GM21360 (cell line): ENCODE measurements around the gene CASP3.
"Not testable (repeated sequence)": the region's sequence is repeated elsewhere in the genome, so short reads cannot be mapped to it uniquely, and the experiment has no call there.

Source experiments
- ATAC-seq: cut with Tn5 transposase; IDR thresholded peaks from one replicate; pipeline ENCODE4 v1.9.1; 2021; ENCODE audit warnings: mild to moderate bottlenecking, moderate library complexity; ENCODE audit not compliant: unreplicated experiment

Gene CASP3

DNA sequence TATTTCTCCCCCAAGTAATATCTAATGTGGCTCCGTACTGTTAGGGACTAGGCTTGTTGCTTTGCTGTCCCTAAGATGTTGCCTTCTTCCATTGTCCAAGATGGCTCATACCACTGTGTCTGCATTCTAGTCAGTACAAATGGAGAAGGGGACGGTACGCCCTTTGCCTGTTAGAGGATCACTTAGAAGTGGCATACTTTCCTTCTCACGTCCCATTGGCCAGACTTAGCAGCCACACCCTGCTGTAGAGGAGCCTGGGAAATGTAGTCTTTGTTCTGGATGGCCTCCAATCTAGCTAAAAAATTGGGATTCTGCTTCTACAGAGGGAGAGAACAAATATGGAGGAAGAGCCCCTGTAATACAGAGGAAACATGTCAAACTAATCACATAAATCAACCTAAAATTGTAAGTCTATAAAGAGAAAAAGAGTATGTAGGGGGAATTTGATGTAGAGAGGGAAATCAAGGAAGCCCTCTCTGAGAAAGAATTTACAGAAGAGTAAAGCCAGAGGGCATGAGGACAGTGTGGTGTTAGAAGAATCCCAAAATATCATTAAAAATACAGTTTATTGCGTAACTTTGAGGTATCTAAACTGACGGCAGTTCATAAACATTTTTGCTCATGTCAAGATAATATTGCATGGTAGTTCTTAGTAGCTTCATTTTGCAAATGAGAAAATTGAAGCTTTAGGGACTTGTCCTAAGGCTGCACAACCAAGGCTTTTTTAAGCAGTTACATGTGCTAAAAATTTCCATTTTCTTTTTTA lies 15.4 kb upstream of the CASP3 start:
- no peak for ATAC-seq

GRCh38 chr4:184662236-184662635 lies 13.0 kb upstream of the CASP3 start:
- no peak for ATAC-seq

GRCh38 chr4:184660978-184661377 lies 11.7 kb upstream of the CASP3 start:
- ATAC-seq: no peak

GRCh38 chr4:184657820-184658219 lies 8.6 kb upstream of the CASP3 start:
- not testable (repeated sequence) for ATAC-seq

GRCh38 chr4:184657144-184657543 lies 7.9 kb upstream of the CASP3 start:
- ATAC-seq: no peak

DNA sequence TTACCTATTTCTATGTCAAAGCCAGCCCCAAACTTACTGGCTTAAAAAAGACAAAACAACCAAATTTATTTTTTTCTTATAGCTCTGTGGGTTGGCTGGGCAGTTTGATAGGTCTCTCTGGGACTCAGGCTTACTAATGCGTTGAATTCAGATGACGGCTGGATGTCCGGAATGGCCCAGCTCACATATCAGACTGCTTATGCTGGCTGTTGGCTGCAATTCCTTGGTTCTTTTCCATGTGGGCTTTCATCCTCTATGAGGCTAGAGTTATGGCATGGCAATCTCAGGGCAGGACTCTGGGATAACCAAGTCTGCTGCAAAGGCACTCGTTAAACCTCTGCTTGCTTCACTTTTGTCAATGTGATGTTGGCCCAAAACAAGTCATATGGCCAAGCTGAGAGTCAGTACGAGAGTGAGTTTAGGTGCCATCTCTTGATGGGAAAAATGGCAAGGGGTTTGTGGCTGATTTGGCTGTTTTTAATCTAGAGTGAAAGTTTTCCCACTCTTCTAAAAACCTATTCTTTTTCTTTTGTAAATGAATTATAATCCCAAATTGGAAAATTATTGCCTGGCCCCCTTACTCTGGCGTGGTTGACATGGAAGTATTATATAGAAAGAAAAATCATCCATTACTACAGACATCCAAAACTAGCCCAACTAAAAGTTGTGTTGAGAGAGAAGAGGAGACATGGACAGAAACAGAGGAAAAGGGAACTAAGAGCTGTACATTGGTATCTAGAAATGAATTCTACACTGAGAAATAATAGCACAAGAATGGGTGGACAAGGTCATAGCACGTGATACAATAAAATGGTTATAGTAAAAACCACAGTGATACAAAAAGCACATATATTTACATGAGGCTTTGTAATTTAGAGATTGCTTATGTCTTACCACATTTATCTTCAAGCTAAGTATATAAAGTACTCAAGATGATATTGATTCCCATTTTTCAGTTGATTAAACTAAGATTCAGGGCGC lies 6.9 kb upstream of the CASP3 start:
- ATAC-seq: no peak

- ATAC-seq: no peak
Observed at GRCh38 chr4:184653650-184654049, 4.4 kb upstream of the CASP3 start.

GRCh38 chr4:184652681-184653080 lies 3.4 kb upstream of the CASP3 start:
- ATAC-seq: not testable (repeated sequence)

DNA sequence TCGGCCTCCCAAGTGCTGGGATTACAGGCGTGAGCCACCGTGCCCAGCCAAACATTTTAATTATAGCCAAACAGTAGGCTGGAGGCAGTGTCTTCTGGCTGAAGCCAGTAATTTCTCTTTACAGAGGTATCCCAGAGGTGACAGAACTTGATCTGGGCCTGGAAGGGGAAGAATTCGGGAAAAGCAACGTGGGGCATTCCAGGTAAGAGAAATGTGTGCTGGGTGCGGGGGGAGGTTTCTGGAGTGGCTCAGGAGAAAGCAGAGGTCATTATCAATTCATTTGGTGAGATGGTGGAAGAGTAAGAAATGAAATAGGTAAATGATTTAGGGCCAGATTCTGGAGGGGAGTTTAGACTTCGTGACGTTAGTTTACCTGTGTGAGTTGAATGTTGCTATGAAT lies 2.7 kb upstream of the CASP3 start:
- no peak for ATAC-seq

DNA sequence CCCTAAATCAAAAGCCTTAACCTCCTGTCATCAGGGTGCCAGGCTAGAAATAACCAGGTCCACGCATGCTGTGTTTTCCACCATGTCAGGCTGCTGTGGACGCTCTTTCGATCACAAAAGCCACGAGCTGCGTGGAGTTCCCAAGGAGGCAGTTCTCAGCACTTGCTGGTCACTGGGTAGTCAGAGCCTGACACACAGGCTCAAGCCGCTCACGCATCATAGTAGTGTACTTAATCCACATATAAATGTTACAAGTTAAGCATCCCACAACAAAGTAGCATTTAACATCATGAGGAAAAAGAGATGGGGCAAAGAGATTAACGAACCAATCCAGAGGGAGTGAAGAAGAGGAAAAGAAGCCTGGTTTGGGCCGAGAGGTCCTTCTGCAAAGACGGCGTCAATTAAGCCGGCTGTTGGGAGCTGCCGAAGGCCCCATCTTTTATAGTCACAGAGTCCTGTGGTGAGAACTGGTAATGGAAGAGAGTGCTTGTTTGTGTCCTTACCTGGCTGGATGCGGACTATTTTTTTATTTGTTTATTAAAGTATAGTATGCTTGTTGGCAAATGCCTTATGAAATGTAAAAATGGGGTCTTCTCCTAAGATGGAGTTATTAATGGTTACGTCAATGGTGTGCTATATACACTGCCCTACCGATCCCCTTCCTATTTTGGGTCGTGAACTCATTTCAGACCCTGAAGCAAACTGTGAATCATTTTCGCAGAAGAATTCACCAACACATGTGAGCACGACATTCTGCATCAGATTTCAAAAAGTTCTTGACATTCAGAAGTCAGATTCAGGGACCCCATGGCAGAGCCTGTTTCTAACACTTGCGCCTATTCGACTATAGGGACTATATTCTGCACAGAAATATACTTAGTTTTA lies 966 bp upstream of the CASP3 start:
- ATAC-seq: peak; percentile 2

GRCh38 chr4:184648313-184649025 lies 778 bp downstream of the CASP3 start:
- peak; percentile 11 for ATAC-seq

GRCh38 chr4:184648054-184648312 lies 1.3 kb downstream of the CASP3 start:
- no peak for ATAC-seq

GRCh38 chr4:184647266-184648053 lies 1.8 kb downstream of the CASP3 start:
- ATAC-seq: no peak

- no peak for ATAC-seq
Observed at GRCh38 chr4:184645904-184646610, 3.2 kb downstream of the CASP3 start.

GRCh38 chr4:184644553-184645307 lies 4.5 kb downstream of the CASP3 start:
- ATAC-seq: no peak

DNA sequence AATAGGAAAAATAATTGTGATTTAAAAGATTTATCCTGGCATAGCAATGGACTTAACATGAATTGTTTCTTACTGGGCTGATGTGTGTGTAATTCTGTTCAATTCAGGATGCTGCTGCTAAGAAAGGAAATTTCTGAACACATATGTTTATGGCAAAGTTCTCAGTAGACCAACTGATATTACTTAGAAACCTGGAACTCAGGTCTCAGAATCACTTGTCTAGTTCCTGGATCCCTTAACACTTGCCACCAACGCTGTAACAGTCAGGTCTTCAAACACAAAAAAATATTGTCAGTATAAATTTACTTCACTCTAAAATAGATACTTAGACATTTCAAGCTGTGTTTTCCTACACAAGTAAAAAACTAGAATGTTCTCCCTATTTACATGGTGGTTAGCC lies 5.5 kb downstream of the CASP3 start:
- no peak for ATAC-seq

- no peak for ATAC-seq
Observed at GRCh38 chr4:184641451-184641850, 7.8 kb downstream of the CASP3 start.

GRCh38 chr4:184641022-184641421 lies 8.2 kb downstream of the CASP3 start:
- no peak for ATAC-seq
